Kidney (tissue), 14 donors: ENCODE measurements around the gene PDE1C. TPM values are rescaled to one million over a fixed set of nuclear protein-coding genes. Genes with fewer than 3 reads are reported as not detected.

ENCODE experiments used
- DNase-seq, 5 donors: peaks; one replicate each; pipeline ENCODE4 v3.0.0-alpha.2; 2013 to 2020
- FAIRE-seq: peaks from 2 replicates; lab custom pipeline; 2012; peaks lifted over from hg19 to GRCh38; lab: Jason Lieb, UNC
- H3K27ac ChIP-seq, 2 donors: one replicate each; pipeline ENCODE4 v1.7.0; 2013; ENCODE audit warnings: low read depth in 2 of 2, low read length in 2 of 2, inconsistent platforms in 1 of 2
- H3K27me3 ChIP-seq: one replicate; pipeline ENCODE4 v1.7.1; 2013; ENCODE audit warnings: low read length, inconsistent platforms; ENCODE audit not compliant: control insufficient read depth, insufficient read depth
- H3K36me3 ChIP-seq, 3 donors: one replicate each; pipeline versions ENCODE4 v1.7.0 to v1.7.1; 2013; ENCODE audit warnings: low read length in 3 of 3, control low read depth in 1 of 3, inconsistent platforms in 1 of 3; ENCODE audit not compliant: insufficient read depth in 3 of 3, control insufficient read depth in 2 of 3
- H3K4me1 ChIP-seq, 3 donors: one replicate each; pipeline versions ENCODE4 v1.7.0 to v1.7.1; 2013; ENCODE audit warnings: low read length in 3 of 3, inconsistent platforms in 1 of 3, low read depth in 1 of 3; ENCODE audit not compliant: control insufficient read depth in 2 of 3, insufficient read depth in 2 of 3
- H3K4me3 ChIP-seq, 3 donors: one replicate each; pipeline versions ENCODE4 v1.7.0 to v1.8.1; 2013; ENCODE audit warnings: low read length in 3 of 3, control low read depth in 1 of 3, inconsistent platforms in 1 of 3
- H3K9ac ChIP-seq, 3 donors: one replicate each; pipeline versions ENCODE4 v1.7.0 to v1.7.1; 2013; ENCODE audit warnings: low read length in 3 of 3, control low read depth in 1 of 3, inconsistent platforms in 1 of 3
- H3K9me3 ChIP-seq, 3 donors: one replicate each; pipeline versions ENCODE4 v1.7.0 to v1.7.1; 2013; ENCODE audit warnings: low read length in 3 of 3, control low read depth in 1 of 3, inconsistent platforms in 1 of 3; ENCODE audit not compliant: control insufficient read depth in 2 of 3, insufficient read depth in 1 of 3
- intact Hi-C: fragments of 100-400 bp; cut with DNase I; formaldehyde crosslinking; loops from one replicate; pipeline ENCODE4 v1.11.1; 2022
- polyA plus RNA-seq: library from polyadenylated mRNA; stranded (reverse); fragments of 350-450 nt; fragmentation: Illumina TruSeq; extraction: RNeasy Lipid Tissue Mini Kit (QIAGEN cat#74804); gene quantifications from one replicate; pipeline ENCODE4 v1.2.3, GENCODE V29; 2014; ENCODE audit warnings: low read depth, low replicate concordance; ENCODE audit not compliant: insufficient read depth
- total RNA-seq: library from RNA; stranded (reverse); fragmentation: NEBNext Ultra II Directional; extraction: Animal tissue kit (Norgen Biotek cat#: 25700); gene quantifications from one replicate; pipeline ENCODE4 v1.2.1, GENCODE V29; 2021
- TF ChIP-seq, protein P1 (sequence below): IDR thresholded peaks from 3 replicates; pipeline ENCODE4 v1.5.1; 2012; ENCODE audit warnings: mild to moderate bottlenecking, moderate library complexity, borderline replicate concordance; ENCODE audit not compliant: insufficient read depth; ENCODE audit errors: extremely low read depth
- donor health status: control.
- donor health status: control.
- donor health status: control.
- donor health status: control.
- donor health status: control.
- donor health status: DM: yes; HTN: yes; CAD: no.
- donor health status: Normal renal cell carcinoma (clear cell type).

PDE1C gene
- total and polyA plus RNA-seq, 2 donors from 2014 or later, result 3.3 to 5.5 TPM

DNA sequence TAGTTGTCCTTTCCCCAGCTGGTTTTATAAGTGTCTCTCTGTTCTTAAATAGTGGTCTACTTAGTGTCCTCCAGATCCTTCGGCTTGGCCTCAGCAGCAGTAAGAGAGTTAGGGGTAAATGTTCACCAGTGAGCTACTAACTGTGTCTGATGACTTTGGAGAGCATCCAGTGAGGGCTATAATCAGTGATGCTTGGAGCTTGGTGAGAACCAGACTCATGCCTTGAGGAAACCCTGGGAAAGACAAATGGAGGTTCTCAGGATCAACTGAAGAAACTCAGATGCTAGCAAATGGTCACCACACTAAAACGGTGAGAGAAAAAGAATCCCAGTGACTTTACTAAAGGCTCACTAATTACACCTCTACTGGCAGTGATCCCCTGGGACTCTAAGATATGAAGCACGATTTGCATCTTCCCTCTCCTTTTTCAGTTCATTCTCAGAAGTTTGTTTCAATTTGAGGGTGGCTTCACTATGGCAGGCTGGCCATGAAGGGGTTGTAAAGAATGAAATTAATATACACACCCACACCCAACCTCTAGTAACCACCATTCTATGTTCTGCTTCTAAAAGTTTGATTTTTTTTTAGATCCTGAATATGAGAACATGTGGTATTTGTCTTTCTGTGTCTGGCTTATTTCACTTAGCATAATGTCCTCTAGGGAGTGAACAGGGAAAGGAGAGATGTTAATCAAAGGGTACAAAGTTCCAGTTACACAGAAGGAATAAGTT is 177.9 kb downstream of the PDE1C start:
- H3K4me3 ChIP-seq, result no peak overlapping the region
- H3K9me3 ChIP-seq, result no peaks in the 10 kb centered on the region
- intact Hi-C loops, result no loop called here
- H3K9ac ChIP-seq, result no peak overlapping the region
- no peaks in the 10 kb centered on the region for H3K36me3 ChIP-seq
- H3K27me3 ChIP-seq, result no peaks in the 10 kb centered on the region
- DNase-seq (no peak), FAIRE-seq (no peak)
- H3K27ac ChIP-seq, result no peak overlapping the region
- TF ChIP-seq, protein P1, sequence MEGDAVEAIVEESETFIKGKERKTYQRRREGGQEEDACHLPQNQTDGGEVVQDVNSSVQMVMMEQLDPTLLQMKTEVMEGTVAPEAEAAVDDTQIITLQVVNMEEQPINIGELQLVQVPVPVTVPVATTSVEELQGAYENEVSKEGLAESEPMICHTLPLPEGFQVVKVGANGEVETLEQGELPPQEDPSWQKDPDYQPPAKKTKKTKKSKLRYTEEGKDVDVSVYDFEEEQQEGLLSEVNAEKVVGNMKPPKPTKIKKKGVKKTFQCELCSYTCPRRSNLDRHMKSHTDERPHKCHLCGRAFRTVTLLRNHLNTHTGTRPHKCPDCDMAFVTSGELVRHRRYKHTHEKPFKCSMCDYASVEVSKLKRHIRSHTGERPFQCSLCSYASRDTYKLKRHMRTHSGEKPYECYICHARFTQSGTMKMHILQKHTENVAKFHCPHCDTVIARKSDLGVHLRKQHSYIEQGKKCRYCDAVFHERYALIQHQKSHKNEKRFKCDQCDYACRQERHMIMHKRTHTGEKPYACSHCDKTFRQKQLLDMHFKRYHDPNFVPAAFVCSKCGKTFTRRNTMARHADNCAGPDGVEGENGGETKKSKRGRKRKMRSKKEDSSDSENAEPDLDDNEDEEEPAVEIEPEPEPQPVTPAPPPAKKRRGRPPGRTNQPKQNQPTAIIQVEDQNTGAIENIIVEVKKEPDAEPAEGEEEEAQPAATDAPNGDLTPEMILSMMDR, result no peak
- H3K4me1 ChIP-seq, result no peaks in the 10 kb centered on the region

GRCh38 chr7:31890766-31891165 is 179.4 kb downstream of the PDE1C start:
- no peak for DNase-seq
- no peak for FAIRE-seq
- Histone ChIP-seq H3K9me3 (no peaks in the 10 kb centered on the region), H3K4me3 (no peak overlapping the region), H3K27ac (no peak overlapping the region), H3K9ac (no peak overlapping the region), H3K4me1 (no peaks in the 10 kb centered on the region), H3K36me3 (no peaks in the 10 kb centered on the region), H3K27me3 (no peaks in the 10 kb centered on the region)
- intact Hi-C loops, result no loop called here
- TF ChIP-seq, protein P1, result no peak

GRCh38 chr7:31890198-31890597 is 180.0 kb downstream of the PDE1C start:
- TF ChIP-seq, protein P1, result no peak
- DNase-seq (peak in 1 of 5 donors; percentile 6), FAIRE-seq (no peak)
- no peak overlapping the region for H3K9ac ChIP-seq
- no peak overlapping the region for H3K4me3 ChIP-seq
- no peak overlapping the region for H3K27ac ChIP-seq
- intact Hi-C loops, result no loop called here
- H3K4me1 ChIP-seq, result no peaks in the 10 kb centered on the region
- H3K36me3 ChIP-seq, result no peaks in the 10 kb centered on the region
- no peaks in the 10 kb centered on the region for H3K27me3 ChIP-seq
- no peaks in the 10 kb centered on the region for H3K9me3 ChIP-seq
